ENCODE results near the gene GRB10.

DNA sequence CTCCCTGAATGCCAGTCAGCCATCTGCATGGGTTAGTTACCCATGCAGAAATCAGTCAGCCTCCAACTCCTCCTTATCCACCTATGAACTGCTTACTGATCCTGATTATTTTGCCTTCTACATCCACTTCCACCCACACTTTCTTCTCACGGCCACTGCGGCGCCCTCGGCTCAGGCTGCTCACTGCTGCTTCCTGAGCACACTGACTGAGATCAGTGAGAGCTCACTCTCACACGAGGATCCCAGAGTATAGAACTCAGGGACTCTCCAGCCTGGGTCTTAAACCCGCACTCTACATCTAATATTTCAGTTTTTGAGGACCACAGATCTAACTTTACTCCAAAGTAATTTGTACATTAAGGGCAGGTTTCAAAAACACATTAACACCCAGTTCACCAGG lies 64.4 kb downstream of the GRB10 start:
- TF ChIP-seq, protein P1, sequence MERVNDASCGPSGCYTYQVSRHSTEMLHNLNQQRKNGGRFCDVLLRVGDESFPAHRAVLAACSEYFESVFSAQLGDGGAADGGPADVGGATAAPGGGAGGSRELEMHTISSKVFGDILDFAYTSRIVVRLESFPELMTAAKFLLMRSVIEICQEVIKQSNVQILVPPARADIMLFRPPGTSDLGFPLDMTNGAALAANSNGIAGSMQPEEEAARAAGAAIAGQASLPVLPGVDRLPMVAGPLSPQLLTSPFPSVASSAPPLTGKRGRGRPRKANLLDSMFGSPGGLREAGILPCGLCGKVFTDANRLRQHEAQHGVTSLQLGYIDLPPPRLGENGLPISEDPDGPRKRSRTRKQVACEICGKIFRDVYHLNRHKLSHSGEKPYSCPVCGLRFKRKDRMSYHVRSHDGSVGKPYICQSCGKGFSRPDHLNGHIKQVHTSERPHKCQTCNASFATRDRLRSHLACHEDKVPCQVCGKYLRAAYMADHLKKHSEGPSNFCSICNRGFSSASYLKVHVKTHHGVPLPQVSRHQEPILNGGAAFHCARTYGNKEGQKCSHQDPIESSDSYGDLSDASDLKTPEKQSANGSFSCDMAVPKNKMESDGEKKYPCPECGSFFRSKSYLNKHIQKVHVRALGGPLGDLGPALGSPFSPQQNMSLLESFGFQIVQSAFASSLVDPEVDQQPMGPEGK (CRISPR knock-in tag; IDR thresholded peaks at IDR 0.05; ENCODE audit: borderline replicate concordance): no peak
- TF ChIP-seq ZFP3 (CRISPR knock-in tag; IDR thresholded peaks at IDR 0.05): no peak
- no peak for TF ChIP-seq GLIS3 (CRISPR knock-in tag; IDR thresholded peaks at IDR 0.05)
- TF ChIP-seq, protein P2, sequence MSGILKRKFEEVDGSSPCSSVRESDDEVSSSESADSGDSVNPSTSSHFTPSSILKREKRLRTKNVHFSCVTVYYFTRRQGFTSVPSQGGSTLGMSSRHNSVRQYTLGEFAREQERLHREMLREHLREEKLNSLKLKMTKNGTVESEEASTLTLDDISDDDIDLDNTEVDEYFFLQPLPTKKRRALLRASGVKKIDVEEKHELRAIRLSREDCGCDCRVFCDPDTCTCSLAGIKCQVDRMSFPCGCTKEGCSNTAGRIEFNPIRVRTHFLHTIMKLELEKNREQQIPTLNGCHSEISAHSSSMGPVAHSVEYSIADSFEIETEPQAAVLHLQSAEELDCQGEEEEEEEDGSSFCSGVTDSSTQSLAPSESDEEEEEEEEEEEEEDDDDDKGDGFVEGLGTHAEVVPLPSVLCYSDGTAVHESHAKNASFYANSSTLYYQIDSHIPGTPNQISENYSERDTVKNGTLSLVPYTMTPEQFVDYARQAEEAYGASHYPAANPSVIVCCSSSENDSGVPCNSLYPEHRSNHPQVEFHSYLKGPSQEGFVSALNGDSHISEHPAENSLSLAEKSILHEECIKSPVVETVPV (CRISPR knock-in tag; IDR thresholded peaks at IDR 0.05): no peak
- no peak for TF ChIP-seq ZNF565 (CRISPR knock-in tag; conservative IDR thresholded peaks at IDR 0.05; ENCODE audit: low read depth)
- TF ChIP-seq TOX (CRISPR knock-in tag; IDR thresholded peaks at IDR 0.05; ENCODE audit: borderline replicate concordance): no peak
